Measurements from ENCODE around the gene NARF.

NARF gene

DNA sequence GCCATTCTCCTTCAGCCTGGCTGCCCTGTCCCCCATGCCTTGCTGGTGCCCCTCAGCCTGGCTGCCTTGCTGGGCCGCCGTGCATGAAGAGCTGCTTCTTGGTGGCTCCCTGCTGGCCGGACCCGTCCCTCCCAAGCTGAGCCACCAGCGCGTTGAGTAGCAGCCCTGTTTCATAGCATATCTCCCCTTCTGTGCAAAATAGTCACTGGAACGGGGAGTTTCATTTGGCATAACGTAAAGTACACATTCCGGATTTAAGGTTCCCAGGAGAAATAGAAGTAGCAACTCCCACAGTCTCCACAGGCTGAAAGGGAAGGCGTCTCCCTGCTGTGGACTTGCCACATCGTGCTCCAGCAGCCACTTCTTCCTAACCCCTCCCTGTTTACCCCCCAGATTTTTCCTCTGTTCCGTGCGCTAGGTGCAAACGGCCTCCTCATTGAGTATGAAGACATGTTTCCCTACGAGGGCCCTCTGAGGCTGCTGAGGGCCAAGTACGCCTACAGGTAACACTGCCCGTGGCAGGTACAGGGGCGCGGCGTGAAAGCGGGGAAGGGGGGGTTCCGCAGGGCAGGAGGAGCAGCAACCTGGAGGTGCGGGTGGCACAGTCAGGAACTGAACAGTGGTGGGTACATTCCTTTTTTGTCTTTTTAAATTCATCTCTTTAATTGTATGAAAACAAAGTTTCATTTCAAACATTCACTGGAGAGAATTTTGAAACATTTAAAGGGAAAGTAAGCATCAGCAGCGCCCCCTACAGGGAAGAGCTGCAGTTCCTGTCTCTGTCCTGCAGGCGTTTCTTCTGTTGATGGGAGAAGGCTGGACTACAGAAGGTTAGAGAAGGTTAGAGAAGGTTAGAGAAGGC lies 34.3 kb upstream of the NARF start:
- Histone ChIP-seq H3K79me2 (ENCODE audit: insufficient read depth, low read depth) (peaks cover 8% of the 10 kb centered on the region; the same call in 1 of the 2 replicates), H3K4me3 (IDR thresholded peaks at IDR 0.05; ENCODE audit: insufficient read depth, low read depth, low read length) (no peak overlapping the region), H3K27ac (no peak overlapping the region), H3K4me1 (ENCODE audit: low read depth, poor library complexity, severe bottlenecking) (peaks cover 17% of the 10 kb centered on the region), H2AFZ (ENCODE audit: low read depth) (no peak overlapping the region), H3K9ac (no peak overlapping the region), H3K27me3 (ENCODE audit: insufficient read depth, low read depth) (no peaks in the 10 kb centered on the region), H3K36me3 (ENCODE audit: insufficient read depth) (no peaks in the 10 kb centered on the region), H3K4me2 (peak overlapping the region; percentile 3; the same call in 1 of the 2 replicates), H4K20me1 (ENCODE audit: insufficient read depth) (no peaks in the 10 kb centered on the region)
- TF ChIP-seq, protein P1, sequence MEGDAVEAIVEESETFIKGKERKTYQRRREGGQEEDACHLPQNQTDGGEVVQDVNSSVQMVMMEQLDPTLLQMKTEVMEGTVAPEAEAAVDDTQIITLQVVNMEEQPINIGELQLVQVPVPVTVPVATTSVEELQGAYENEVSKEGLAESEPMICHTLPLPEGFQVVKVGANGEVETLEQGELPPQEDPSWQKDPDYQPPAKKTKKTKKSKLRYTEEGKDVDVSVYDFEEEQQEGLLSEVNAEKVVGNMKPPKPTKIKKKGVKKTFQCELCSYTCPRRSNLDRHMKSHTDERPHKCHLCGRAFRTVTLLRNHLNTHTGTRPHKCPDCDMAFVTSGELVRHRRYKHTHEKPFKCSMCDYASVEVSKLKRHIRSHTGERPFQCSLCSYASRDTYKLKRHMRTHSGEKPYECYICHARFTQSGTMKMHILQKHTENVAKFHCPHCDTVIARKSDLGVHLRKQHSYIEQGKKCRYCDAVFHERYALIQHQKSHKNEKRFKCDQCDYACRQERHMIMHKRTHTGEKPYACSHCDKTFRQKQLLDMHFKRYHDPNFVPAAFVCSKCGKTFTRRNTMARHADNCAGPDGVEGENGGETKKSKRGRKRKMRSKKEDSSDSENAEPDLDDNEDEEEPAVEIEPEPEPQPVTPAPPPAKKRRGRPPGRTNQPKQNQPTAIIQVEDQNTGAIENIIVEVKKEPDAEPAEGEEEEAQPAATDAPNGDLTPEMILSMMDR (conservative IDR thresholded peaks at IDR 0.05; ENCODE audit: low read depth, low read length): peak; percentile 93

- Histone ChIP-seq H3K27ac (no peak overlapping the region), H3K4me3 (IDR thresholded peaks at IDR 0.05; ENCODE audit: insufficient read depth, low read depth, low read length) (no peak overlapping the region), H2AFZ (ENCODE audit: low read depth) (no peak overlapping the region), H3K27me3 (ENCODE audit: insufficient read depth, low read depth) (no peaks in the 10 kb centered on the region), H4K20me1 (ENCODE audit: insufficient read depth) (no peaks in the 10 kb centered on the region), H3K9ac (no peak overlapping the region), H3K79me2 (ENCODE audit: insufficient read depth, low read depth) (peaks cover 2% of the 10 kb centered on the region; the same call in 1 of the 2 replicates), H3K36me3 (ENCODE audit: insufficient read depth) (no peaks in the 10 kb centered on the region), H3K4me1 (ENCODE audit: low read depth, poor library complexity, severe bottlenecking) (peaks cover 11% of the 10 kb centered on the region), H3K4me2 (no peak overlapping the region)
- TF ChIP-seq, protein P1 (conservative IDR thresholded peaks at IDR 0.05; ENCODE audit: low read depth, low read length): peak; percentile 50
Observed at GRCh38 chr17:82424863-82425159, 33.7 kb upstream of the NARF start.

- H4K20me1 ChIP-seq (ENCODE audit: insufficient read depth): no peaks in the 10 kb centered on the region
- H3K9ac ChIP-seq: no peak overlapping the region
- no peak overlapping the region for H2AFZ ChIP-seq (ENCODE audit: low read depth)
- no peaks in the 10 kb centered on the region for H3K36me3 ChIP-seq (ENCODE audit: insufficient read depth)
- H3K27me3 ChIP-seq (ENCODE audit: insufficient read depth, low read depth): no peaks in the 10 kb centered on the region
- TF ChIP-seq, protein P1 (conservative IDR thresholded peaks at IDR 0.05; ENCODE audit: low read depth, low read length): no peak
- H3K27ac ChIP-seq: no peak overlapping the region
- no peak overlapping the region for H3K4me2 ChIP-seq
- no peaks in the 10 kb centered on the region for H3K79me2 ChIP-seq (ENCODE audit: insufficient read depth, low read depth)
- no peak overlapping the region for H3K4me3 ChIP-seq (IDR thresholded peaks at IDR 0.05; ENCODE audit: insufficient read depth, low read depth, low read length)
- H3K4me1 ChIP-seq (ENCODE audit: low read depth, poor library complexity, severe bottlenecking): peaks cover 6% of the 10 kb centered on the region
Observed at GRCh38 chr17:82428546-82428945, 30.0 kb upstream of the NARF start.

DNA sequence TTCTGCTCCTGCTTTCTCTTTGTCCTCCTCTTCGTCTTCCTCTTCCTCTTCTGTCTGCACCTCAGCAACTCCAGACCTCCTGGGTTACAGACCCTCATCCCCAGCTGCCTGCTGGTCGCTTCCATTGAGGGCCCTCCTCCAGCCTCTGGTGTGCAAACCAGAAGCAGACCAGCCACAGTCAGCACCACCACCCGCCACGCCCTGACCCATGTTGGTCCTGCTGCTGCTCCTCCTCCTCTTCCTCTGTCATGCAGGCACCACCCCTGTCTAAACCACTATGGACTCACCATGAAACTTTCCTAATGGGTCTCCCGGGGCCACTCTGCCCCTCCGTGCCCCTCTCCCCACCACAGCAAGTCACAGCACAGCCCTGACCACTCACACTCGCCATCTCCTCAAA lies 28.7 kb upstream of the NARF start:
- Histone ChIP-seq H3K9ac (no peak overlapping the region), H3K36me3 (ENCODE audit: insufficient read depth) (no peaks in the 10 kb centered on the region), H4K20me1 (ENCODE audit: insufficient read depth) (no peaks in the 10 kb centered on the region), H3K79me2 (ENCODE audit: insufficient read depth, low read depth) (no peaks in the 10 kb centered on the region), H3K27ac (no peak overlapping the region), H3K27me3 (ENCODE audit: insufficient read depth, low read depth) (no peaks in the 10 kb centered on the region), H2AFZ (ENCODE audit: low read depth) (no peak overlapping the region), H3K4me1 (ENCODE audit: low read depth, poor library complexity, severe bottlenecking) (peaks cover 10% of the 10 kb centered on the region), H3K4me3 (IDR thresholded peaks at IDR 0.05; ENCODE audit: insufficient read depth, low read depth, low read length) (no peak overlapping the region), H3K4me2 (no peak overlapping the region)
- TF ChIP-seq, protein P1 (conservative IDR thresholded peaks at IDR 0.05; ENCODE audit: low read depth, low read length): no peak

Data from KMS-11 (cell line).